GM12864 (cell line): ENCODE results near the gene OR10J5.
"Not testable (repeated sequence)": the region's sequence is repeated elsewhere in the genome, so short reads cannot be mapped to it uniquely, and the experiment has no call there.

Experiments
- DNase-seq: peaks from one replicate; pipeline ENCODE4 v3.0.0-alpha.2; 2011; ENCODE audit warnings: low read depth
- H3K4me3 ChIP-seq: 2 replicates; pipeline ENCODE4 v1.5.1; 2011; ENCODE audit warnings: mild to moderate bottlenecking, low read depth, low read length, control low read depth
- TF ChIP-seq, protein P1 (sequence below): IDR thresholded peaks from 2 replicates; pipeline ENCODE4 v1.5.1; 2011; ENCODE audit warnings: low read depth, mild to moderate bottlenecking, moderate library complexity, low read length, control low read depth, inconsistent platforms; ENCODE audit errors: missing control alignments

The OR10J5 gene

DNA sequence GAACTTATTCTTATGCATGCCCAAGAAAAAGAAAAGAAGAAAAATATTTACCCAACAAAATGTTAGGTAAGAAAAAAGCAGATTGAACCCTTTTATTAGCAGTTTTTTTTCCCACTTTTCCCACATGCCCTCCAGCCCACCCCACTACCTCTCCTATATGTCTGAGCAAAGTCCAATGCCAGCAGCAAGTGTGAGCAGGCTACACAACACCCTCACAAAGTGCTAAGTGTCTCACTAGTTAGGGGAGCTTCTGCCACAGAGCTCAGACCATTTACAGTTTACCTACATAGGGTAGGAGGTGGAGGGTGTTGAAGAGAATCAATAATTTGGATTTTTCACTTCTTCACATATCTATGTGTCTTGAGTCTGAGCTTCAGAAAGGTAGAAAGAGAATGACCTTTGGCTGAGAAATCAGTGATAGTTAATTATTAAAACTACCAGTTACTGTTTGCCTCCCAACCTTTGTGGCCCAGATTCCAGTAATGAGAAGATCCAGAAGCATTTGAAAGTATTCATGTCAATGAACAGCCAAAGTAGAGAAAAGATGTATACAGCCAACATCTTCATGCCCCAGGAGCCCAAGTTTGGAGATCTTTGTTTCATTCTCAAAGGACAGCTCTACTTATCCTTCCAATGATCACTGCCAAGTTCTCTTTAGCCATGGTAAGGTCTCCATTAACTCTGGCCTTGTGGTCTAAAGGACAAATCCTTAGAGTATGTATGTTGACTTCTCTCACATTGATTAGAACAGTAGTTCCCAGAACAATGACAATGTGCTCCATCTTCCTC is 26.2 kb downstream of the OR10J5 start:
- H3K4me3 ChIP-seq: no peak overlapping the region

DNA sequence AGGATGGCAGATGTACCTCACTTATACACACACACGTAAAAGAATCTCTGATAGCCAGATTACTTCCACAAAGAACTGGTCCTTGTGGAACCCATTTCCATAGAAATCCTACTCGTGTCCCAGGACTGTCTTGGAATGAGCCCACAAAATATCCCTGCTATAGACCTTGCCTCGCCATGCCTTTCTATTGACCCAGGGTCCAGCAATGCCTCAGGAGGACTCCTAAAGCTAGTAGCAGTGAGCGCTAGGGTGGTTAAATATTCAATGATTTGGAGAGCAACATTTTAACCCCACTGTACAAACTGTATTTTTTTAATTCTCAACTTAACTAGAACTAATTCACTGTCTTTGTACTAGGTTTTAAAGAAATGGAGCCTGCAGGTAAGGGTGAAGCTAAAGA is 26.9 kb downstream of the OR10J5 start:
- DNase-seq: no peak
- TF ChIP-seq, protein P1, sequence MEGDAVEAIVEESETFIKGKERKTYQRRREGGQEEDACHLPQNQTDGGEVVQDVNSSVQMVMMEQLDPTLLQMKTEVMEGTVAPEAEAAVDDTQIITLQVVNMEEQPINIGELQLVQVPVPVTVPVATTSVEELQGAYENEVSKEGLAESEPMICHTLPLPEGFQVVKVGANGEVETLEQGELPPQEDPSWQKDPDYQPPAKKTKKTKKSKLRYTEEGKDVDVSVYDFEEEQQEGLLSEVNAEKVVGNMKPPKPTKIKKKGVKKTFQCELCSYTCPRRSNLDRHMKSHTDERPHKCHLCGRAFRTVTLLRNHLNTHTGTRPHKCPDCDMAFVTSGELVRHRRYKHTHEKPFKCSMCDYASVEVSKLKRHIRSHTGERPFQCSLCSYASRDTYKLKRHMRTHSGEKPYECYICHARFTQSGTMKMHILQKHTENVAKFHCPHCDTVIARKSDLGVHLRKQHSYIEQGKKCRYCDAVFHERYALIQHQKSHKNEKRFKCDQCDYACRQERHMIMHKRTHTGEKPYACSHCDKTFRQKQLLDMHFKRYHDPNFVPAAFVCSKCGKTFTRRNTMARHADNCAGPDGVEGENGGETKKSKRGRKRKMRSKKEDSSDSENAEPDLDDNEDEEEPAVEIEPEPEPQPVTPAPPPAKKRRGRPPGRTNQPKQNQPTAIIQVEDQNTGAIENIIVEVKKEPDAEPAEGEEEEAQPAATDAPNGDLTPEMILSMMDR: no peak
- H3K4me3 ChIP-seq: no peak overlapping the region

More for the DNA sequence above, 26.2 kb downstream of the OR10J5 start:
- TF ChIP-seq, protein P1: no peak
- DNase-seq: no peak

DNA sequence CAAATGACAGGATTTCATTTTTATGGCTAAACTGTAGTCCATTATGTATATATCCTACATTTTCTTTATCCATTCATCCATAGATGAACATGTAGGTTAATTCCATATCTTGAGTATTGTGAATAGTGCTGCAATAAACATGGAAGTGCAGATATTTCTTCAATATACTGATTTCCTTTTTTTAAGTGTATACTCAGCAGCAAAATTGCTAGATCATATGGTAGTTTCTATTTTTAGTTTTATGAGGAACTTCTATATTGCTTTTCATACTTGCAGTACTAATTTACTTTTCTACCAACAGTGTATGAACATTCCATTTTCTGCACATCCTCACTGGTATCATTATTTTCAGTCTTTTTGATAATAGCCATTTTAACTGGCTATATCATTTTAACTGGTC is 30.1 kb downstream of the OR10J5 start:
- H3K4me3 ChIP-seq: no peak overlapping the region
- TF ChIP-seq, protein P1: no peak
- no peak for DNase-seq

DNA sequence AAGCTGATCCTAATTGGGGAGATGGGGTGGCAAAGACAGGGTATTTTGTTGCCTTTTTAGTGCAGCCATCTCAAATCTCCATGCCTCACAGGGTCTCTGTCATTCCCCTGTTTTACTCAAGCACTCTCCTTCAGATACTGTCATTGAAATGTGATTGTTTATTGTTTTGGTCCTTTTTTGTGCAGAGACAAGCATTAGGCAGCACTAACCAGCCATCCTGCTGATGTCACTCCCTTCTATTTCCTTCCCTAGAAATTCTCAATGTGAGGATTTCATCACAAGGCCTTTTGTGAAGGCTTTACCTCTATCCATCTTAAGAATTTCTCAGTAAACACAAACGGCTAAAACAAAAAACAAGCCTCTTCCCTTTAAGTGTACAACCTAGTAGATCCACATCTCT is 34.7 kb downstream of the OR10J5 start:
- DNase-seq: no peak
- H3K4me3 ChIP-seq: no peak overlapping the region
- TF ChIP-seq, protein P1: no peak

DNA sequence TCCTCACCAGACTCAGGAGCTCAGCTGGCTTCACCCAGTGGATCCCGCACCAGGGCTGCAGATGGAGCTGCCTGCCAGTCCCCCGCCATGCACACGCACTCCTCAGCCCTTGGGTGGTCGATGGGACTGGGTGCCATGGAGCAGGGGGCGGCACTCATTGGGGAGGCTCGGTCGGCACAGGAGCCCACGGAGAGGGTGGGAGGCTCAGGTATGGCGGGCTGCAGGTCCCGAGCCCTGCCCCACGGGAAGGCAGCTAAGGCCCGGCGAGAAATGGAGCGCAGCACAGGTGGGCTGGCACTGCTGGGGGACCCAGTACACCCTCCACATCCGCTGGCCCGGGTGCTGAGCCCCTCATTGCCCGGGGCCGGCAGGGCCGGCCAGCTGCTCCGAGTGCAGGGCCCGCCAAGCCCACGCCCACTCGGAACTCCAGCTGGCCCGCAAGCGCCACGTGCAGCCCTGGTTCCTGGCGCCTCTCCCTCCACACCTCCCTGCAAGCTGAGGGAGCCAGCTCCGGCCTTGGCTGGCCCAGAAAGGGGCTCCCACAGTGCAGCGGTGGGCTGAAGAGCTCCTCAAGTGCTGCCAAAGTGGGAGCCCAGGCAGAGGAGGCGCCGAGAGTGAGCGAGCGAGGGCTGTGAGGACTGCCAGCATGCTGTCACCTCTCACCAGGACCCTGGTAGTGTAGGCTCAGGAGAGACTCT is 41.1 kb downstream of the OR10J5 start:
- DNase-seq, H3K4me3 ChIP-seq: not testable (repeated sequence)

DNA sequence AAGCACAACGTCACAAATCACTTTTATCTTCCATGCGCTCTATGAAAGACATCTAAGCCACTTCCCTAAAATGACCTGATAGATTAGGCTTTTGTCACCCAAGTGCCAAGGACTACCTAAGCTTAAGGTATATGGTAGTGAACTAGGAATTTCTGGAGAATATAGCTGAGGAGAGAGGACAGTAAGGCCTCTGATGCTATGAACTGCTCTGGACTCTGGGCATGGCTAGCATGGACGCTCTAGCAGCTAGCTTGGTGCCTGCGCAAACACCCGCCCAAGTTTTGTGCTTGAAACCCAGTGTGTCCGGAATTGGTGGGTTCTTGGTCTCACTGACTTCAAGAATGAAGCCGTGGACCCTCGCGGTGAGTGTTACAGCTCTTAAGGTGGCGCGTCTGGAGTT is 42.5 kb downstream of the OR10J5 start:
- TF ChIP-seq, protein P1: no peak
- H3K4me3 ChIP-seq: no peak overlapping the region
- DNase-seq: no peak

DNA sequence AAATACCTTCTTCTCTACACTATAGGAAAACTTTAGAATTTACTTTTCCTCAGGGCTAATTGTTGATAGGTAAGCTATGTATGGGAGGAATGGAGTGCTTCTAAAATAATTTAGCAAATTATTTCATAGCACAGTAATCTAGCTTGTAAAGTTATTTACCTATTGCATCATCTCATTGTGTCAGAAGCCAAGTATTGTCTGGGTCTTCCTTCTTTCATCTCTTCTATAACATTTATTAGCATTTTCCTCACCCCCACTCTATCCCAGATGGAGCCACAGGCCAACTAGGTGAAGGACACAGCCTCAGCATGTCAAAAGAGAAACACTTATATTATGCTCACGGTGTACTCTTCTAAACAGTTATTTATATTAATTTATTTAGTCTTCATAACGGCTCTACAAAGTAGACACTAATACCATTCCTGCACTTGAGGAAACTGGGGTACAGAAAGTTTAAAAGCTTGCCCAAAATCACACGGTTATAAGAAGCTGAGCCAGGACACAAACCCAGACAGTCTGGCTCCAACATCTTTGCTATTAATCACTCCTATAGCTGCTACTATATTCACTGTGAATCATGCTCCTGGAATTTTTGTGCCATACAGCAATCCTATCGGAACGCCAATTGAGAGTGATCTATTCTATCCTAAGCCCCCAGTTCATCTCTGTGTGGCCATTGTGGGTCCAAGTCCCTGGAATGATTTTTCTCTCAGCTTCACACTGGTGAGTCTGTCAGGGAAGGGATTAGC is 43.1 kb downstream of the OR10J5 start:
- H3K4me3 ChIP-seq: no peak overlapping the region
- DNase-seq: no peak
- TF ChIP-seq, protein P1: no peak
